Heart left ventricle (tissue), 13 donors: ENCODE measurements around the gene NLRC3.

Experiments
- CTCF ChIP-seq, 12 donors: fragments of 200-600 bp; sonication (generic) in 4 of 12; IDR thresholded peaks; one replicate each; pipeline versions ENCODE4 v1.5.0 to v1.8.0; 2018 to 2022; ENCODE audit warnings: antibody characterized with exemption in 12 of 12, mild to moderate bottlenecking in 5 of 12
- POLR2A ChIP-seq, 2 donors: fragments of 450-650 bp; IDR thresholded peaks; one replicate each; pipeline ENCODE4 v1.6.1; 2017; ENCODE audit warnings: antibody characterized with exemption in 2 of 2, mild to moderate bottlenecking in 2 of 2, moderate library complexity in 2 of 2
- donor health status: ischemic (EF 13 %, LVEDD 7.1; RV severe dilation, severe dysfunction).
- donor health status: DM: no; HTN: yes; CAD: no.
- donor health status: DM: no; HTN: no; CAD: no.
- donor health status: ischemic (EF 25% LVEDD 6.9; RV normal size, moderate dysfunction).
- donor health status: ischemic (EF 25% LVEDD 5.7; RV mildly dilated, moderate dysfunction).
- donor health status: ischemic (EF 35%, LVEDD 5.7; RV mildly dilated, moderate dysfunction).
- donor health status: nonischemic (EF 11% LVEDD 7.7; RV severe dilation, severe dysfunction).
- donor health status: DM: yes; HTN: yes; CAD: no.
- donor health status: PGD.
- donor health status: ischemic (EF 29% LVEDD 5.4; RV normal size, mild dysfunction).
- donor health status: nonischemic (EF 23%, LVEDD 6.1; RV moderate dilation, normal function).

DNA sequence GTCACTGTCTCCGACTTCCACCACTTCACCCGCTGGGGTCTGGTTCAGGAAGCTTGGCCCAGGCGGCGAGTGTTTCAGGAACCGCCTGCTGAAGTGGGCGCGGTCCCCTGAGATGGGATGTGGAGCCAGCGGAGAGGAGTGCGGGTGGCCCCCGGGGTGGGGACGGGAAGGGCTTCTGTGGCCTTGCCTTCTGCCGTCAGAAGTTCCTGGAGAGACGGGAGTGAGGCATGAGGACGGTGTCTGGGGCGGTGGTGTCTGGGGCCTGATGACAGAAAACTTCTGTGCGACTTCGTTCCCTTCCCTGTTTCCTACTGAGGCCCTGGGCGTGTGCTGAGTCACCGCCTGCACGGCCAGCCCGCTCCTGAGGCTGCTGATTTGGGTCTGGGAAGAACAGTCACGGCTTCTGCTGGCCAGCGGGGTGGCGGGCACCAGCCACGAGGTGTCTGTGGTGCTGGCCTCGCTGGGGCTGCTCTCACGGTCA, 12.3 kb upstream of the NLRC3 start:
- TF ChIP-seq POLR2A (IDR thresholded peaks at IDR 0.05), result no peak
- TF ChIP-seq CTCF (IDR thresholded peaks at IDR 0.05), result no peak
